ENCODE results near the gene FBXW4.

The FBXW4 gene

GRCh38 chr10:101693978-101694673 is 844 bp downstream of the FBXW4 start:
- peak; percentile 37 to 56 (median 50) for DNase-seq

DNA sequence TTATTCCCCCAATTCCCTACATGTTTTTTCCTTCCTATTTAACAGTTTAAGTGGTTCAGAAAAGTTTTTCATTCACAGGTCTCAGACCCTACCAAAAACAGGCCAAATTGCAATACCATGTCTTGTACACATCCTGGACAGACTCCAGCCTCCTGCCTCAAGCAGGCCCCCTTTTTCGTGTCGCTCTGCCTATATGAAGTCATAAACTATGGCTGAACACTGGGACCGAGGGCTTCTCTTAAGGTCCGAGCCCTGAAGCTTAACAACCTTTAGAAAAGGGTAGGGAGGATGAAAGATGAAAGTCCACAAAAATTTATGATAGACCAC is 1.4 kb downstream of the FBXW4 start:
- no peak for DNase-seq

DNA sequence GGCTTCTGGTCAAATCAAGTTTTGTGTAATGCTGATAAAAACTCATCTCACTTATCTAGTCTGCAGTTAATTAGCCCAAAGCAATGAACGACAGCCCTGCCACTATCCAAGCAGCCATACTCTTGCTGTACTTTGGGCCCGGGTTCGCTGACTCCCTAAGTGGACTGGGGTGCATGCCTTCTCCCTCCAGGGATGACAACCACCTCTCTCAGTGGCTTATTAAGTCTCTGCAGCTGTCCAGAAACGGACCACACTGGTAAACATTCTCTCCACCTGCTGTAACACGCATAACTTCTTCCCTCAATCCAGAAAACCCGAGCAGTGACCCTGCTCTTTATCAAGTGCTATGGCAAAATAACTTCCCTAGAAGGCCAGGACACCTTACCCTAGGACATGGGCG is 3.9 kb downstream of the FBXW4 start:
- no peak for DNase-seq

DNA sequence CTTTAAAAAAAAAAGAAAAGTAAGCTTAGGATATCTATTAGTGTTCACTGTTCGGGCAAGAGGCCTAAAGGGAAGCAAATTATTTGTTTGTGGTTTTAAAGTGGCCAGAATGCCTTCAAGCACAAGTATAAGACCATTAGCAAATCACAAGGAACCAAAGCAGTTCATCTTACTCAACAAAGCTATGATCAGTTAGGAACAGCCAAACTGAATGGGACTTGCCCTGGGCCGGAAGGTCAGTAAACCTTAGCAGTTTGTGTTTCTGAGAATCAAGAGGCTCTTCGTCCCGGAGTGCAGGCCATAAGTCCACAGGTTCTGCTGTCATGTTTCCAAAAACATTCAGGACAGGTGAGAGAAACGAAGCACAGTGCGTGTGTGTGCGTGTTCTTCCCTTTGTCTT is 4.5 kb downstream of the FBXW4 start:
- DNase-seq, result no peak

DNA sequence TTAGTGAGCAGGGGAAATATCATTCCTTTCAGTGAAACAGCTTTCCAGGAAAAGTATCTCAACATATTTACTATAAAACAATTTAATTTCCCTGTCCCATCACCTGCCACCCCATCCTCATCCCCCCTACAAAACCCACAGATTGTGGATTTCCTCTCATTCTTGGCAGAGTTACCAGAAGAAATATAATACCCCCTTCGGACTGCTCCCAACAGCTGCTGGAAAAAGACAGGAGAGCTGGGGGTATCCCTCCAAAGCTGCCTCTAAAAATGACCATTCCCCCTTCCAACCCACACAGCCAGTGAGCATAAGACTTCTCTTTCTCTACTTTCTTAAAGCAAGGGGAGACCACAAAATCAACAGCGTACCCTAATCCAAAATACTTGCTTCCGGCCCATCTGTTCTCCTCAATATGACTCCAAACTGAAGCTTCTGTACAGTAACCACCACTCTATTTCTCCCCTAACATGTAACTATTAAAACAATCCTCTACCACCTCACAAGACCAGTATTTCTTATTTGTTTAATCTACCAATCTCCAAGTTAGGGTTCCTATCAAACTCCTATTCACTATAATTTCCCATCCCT is 7.8 kb downstream of the FBXW4 start:
- DNase-seq, result no peak

DNA sequence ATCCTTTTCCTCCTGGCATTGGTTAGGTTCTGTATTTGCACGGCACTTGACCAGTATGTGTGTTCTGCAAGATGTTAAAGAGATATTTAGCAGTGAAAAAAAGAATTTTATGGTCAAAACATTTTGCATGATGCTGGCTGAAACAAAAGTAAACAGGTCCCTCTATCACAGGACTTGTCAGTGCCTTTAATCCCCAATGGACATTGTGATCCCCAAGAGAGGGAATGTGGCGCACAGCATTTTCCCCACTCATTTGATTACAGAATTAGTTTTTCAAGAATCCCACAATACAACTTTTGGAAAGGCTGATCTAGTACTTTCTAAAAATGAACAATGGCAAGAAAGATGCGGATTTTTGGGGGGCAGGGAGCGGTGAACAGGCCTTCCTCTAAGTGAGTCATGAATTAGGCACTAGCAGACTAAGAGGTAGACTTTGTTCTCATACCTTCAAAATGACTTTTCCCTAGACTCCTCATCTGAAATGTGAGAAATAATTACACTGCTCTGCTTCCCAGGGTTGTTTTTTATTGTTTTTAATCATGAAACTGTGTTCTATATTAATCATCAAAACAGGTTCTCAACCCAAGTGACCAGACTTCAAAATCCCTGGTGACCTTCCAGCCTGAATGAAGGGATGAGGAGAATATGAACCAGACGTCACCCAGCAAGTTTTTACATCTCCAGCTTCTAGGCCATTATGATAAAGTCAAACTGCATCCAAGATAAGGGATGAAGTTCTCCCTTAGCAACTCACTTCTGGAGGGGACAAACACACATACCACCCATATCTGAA is 8.6 kb downstream of the FBXW4 start:
- no peak for DNase-seq

GRCh38 chr10:101684782-101685181 is 10.2 kb downstream of the FBXW4 start:
- no peak for DNase-seq

DNA sequence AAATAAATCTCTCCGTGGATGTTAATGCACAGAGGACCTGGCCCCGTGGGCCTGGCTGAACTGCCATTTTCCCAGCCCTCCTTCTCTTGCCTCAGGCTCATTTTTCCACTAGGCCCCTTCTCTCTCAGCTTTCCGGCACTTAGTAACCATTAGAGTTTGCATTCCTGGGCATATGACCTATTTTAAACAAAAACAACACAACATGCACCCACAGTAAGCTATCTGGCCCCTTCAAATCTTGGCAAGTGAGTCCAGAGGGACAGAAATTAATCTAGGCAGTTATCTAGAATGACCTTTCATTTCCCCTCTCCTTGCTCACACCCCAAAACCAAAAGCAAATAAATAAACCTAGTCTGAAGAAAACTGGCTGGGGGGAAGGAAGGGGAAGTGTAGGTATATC is 11.7 kb downstream of the FBXW4 start:
- DNase-seq, result no peak

DNA sequence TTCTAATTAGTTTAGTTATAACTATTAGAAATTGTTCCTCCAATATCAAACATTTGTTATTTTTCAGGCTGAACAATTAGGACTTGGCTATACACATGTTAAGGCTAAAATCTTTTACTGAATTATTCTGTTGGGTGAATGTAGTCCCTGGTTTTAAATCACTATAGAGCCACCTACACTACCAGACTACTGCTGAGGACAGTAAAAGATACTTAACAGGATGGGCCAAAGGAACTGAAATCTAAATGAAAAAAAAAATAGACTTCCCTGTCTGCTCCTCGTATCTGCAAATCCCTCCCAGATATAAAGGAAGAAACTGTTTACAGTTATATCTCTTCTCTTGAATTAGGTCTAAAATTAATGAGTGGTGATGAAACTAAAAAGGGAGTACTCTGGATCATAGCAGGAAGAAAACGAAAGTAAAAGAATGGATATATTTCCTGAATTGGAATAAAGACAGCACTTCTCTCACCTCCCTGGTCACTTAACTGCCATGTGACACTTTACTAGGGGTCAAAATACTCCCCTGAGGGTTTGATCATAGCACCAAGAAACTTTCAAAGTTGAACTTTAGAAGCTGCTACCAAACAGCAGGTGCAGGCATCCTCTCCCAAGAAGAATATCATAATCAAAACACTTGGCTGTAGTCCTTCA is 12.7 kb downstream of the FBXW4 start:
- DNase-seq, result no peak

GRCh38 chr10:101676565-101676964 is 18.4 kb downstream of the FBXW4 start:
- DNase-seq, result no peak

GRCh38 chr10:101675115-101675514 is 19.9 kb downstream of the FBXW4 start:
- no peak for DNase-seq

- no peak for DNase-seq
Observed at GRCh38 chr10:101672536-101672935, 22.4 kb downstream of the FBXW4 start.

- DNase-seq, result no peak
Observed at GRCh38 chr10:101671453-101671852, 23.5 kb downstream of the FBXW4 start.

GRCh38 chr10:101670635-101671034 is 24.3 kb downstream of the FBXW4 start:
- no peak for DNase-seq

DNA sequence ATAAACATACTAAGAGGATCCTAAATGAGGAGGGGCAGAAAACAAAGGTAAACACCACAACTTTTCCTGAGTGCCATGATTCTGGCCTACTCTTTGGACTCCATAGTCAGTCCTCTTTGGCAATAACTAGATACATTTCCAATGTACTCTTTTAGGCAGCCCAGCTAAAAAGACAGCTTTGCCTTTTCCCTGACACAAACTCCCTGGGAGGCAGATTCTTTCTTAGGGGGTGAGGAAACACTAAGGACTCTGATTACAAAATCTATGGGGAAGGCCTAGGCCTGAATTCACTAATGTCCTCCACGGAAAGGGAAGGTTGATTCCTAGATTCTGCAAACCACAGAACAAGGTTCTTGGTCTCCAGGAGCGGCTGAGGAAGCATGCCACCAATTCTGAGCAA is 25.8 kb downstream of the FBXW4 start:
- no peak for DNase-seq

- DNase-seq, result no peak
Observed at GRCh38 chr10:101668566-101668965, 26.4 kb downstream of the FBXW4 start.

GRCh38 chr10:101666083-101666482 is 28.9 kb downstream of the FBXW4 start:
- DNase-seq, result no peak

- no peak for DNase-seq
Observed at GRCh38 chr10:101663097-101663496, 31.9 kb downstream of the FBXW4 start.

- DNase-seq, result no peak
Observed at GRCh38 chr10:101660256-101660655, 34.7 kb downstream of the FBXW4 start.

DNA sequence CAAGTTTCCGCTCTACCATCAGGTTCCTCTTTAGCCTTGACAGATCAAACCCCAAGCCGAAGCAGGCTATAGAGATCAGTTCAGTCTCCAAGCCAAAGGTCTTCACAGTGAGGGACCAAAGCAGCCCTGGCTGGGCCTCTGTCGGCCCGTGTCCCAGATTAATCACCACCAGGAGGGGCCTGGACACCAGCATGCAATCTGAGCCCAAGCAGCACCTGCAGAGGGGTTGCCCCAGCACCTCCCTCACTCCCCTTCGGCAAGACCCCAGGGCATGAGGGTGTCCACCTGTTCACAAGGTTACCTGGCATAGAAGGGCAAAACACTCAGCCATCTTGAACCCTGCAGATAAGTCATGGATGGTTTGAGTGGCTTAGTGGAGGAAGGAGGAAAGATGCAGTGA is 36.0 kb downstream of the FBXW4 start:
- no peak for DNase-seq

DNA sequence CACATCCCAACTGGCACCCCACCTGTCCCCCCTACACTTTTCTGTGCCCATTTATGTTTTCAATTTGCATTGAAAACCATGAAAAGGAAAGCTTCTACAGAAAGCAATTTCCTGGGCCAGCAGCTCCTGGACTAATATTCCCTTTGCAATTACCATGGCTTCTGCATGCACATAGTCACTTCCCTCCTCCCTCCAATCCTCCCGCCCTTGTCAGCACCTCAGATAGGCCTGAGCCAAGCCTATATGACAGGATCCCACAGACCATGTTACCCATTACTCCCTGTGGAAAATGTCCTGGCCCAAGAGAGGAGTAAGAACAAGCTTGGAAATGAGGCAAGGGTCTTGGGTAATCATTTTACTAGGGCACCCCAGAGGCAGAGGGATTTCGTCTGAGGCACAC is 38.1 kb downstream of the FBXW4 start:
- DNase-seq, result no peak

GRCh38 chr10:101655570-101655969 is 39.4 kb downstream of the FBXW4 start:
- no peak for DNase-seq

DNA sequence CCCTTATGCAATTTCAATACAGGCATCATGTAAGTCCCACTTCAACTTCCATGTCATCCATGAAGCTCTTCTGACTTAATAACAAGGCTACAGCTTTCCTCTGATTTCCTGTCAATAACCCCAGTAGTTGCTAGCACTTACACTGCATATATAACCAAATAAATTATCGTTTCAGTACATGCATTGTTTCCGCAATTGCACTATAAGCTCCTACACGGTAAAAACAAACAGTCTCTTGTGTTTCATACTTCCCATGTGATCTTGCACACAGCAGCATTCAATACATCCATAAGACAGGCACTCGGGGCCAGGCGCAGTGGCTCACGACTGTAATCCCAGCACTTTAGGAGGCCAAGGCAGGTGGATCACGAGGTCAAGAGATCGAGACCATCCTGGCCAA is 41.4 kb downstream of the FBXW4 start:
- DNase-seq, result no peak

DNA sequence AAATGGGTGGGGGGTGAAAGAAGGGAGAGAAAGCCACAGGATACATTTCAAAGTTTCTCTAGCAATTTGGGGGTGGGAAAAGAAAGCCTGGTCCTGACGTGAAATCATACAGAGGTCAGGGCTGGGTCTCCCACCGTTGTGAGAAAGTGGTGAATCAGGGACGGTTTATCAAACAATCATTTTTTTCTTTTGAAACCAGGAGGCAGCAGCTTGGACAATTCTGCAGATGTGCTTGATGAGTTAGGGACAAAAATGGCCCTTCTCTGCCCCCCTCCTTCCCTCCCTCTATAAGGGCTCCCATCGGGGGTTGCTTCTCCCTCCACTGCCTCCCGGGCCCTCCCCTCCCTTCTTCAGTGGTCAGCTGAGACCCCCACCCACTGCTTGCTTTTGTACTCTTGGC is 43.6 kb downstream of the FBXW4 start:
- no peak for DNase-seq
